BLaER1 (cell line): ENCODE results near the gene KAT2A.
"Not testable (repeated sequence)": the region's sequence is repeated elsewhere in the genome, so short reads cannot be mapped to it uniquely, and the experiment has no call there.

Experiments used
- H3K27ac ChIP-seq: shearing (Covaris generic); formaldehyde crosslinking; 2 replicates; pipeline ENCODE4 v1.8.1; 2022
- H3K27me3 ChIP-seq: shearing (Covaris generic); formaldehyde crosslinking; 2 replicates; pipeline ENCODE4 v1.8.1; 2022
- H3K36me3 ChIP-seq: shearing (Covaris generic); formaldehyde crosslinking; 2 replicates; pipeline ENCODE4 v1.8.1; 2022
- H3K4me1 ChIP-seq: shearing (Covaris generic); formaldehyde crosslinking; 2 replicates; pipeline ENCODE4 v1.8.1; 2022
- H3K4me2 ChIP-seq: shearing (Covaris generic); formaldehyde crosslinking; 2 replicates; pipeline ENCODE4 v1.8.1; 2022
- H3K4me3 ChIP-seq: shearing (Covaris generic); formaldehyde crosslinking; 2 replicates; pipeline ENCODE4 v1.8.1; 2022
- H3K9ac ChIP-seq: shearing (Covaris generic); formaldehyde crosslinking; 2 replicates; pipeline ENCODE4 v1.8.1; 2022
- H3K9me3 ChIP-seq: shearing (Covaris generic); formaldehyde crosslinking; 2 replicates; pipeline ENCODE4 v1.8.1; 2022
- H4K20me1 ChIP-seq: shearing (Covaris generic); formaldehyde crosslinking; 2 replicates; pipeline ENCODE4 v1.8.1; 2022
- Cebpa-rat ChIP-seq: shearing (Covaris generic); IDR thresholded peaks from 2 replicates; pipeline ENCODE4 v1.8.1; 2022

KAT2A gene

GRCh38 chr17:42155614-42156045, 34.5 kb upstream of the KAT2A start:
- peak overlapping the region; percentile 68; the same call in 1 of the 2 replicates for H3K9ac ChIP-seq
- H3K36me3 ChIP-seq = peaks cover 23% of the 10 kb centered on the region
- no peaks in the 10 kb centered on the region for H3K9me3 ChIP-seq
- TF ChIP-seq Cebpa-rat = no peak
- peak overlapping the region; percentile 66 for H3K4me2 ChIP-seq
- peaks cover 41% of the 10 kb centered on the region for H4K20me1 ChIP-seq
- no peaks in the 10 kb centered on the region for H3K27me3 ChIP-seq
- peak overlapping the region; percentile 60; the same call in 1 of the 2 replicates for H3K27ac ChIP-seq
- H3K4me1 ChIP-seq = peaks cover 56% of the 10 kb centered on the region
- H3K4me3 ChIP-seq = peak overlapping the region; percentile 98

GRCh38 chr17:42153919-42154742, 33.0 kb upstream of the KAT2A start:
- H3K9me3 ChIP-seq = no peaks in the 10 kb centered on the region
- peak overlapping the region; percentile 94 for H3K4me2 ChIP-seq
- peaks cover 56% of the 10 kb centered on the region for H4K20me1 ChIP-seq
- H3K4me1 ChIP-seq = peaks cover 41% of the 10 kb centered on the region
- TF ChIP-seq Cebpa-rat = no peak
- H3K4me3 ChIP-seq = peak overlapping the region; percentile 98
- H3K27me3 ChIP-seq = no peaks in the 10 kb centered on the region
- peak overlapping the region; percentile 91 for H3K27ac ChIP-seq
- H3K36me3 ChIP-seq = peaks cover 36% of the 10 kb centered on the region
- peak overlapping the region; percentile 96 for H3K9ac ChIP-seq

GRCh38 chr17:42146911-42147607, 25.9 kb upstream of the KAT2A start:
- Histone ChIP-seq H4K20me1 (peaks cover 100% of the 10 kb centered on the region), H3K27ac (no peak overlapping the region), H3K4me3 (no peak overlapping the region), H3K36me3 (peaks cover 93% of the 10 kb centered on the region), H3K27me3 (no peaks in the 10 kb centered on the region), H3K9ac (no peak overlapping the region), H3K4me2 (no peak overlapping the region), H3K4me1 (peaks cover 26% of the 10 kb centered on the region), H3K9me3 (no peaks in the 10 kb centered on the region)
- TF ChIP-seq Cebpa-rat = no peak

GRCh38 chr17:42143138-42143537, 22.0 kb upstream of the KAT2A start:
- 0 out of 2 replicates have a peak overlapping the region, but pooled peaks have one; percentile 4 for H3K27ac ChIP-seq
- H3K4me1 ChIP-seq = peaks cover 38% of the 10 kb centered on the region
- 0 out of 2 replicates have a peak overlapping the region, but pooled peaks have one; percentile 40 for H3K9ac ChIP-seq
- H3K4me2 ChIP-seq = peak overlapping the region; percentile 44
- H4K20me1 ChIP-seq = peaks cover 99% of the 10 kb centered on the region
- H3K27me3 ChIP-seq, H3K9me3 ChIP-seq, H3K4me3 ChIP-seq: not testable (repeated sequence)
- H3K36me3 ChIP-seq = peaks cover 93% of the 10 kb centered on the region

- H3K36me3 ChIP-seq = peaks cover 93% of the 10 kb centered on the region
- peaks cover 99% of the 10 kb centered on the region for H4K20me1 ChIP-seq
- H3K27ac ChIP-seq = peak overlapping the region; percentile 4; the same call in 1 of the 2 replicates
Measured at GRCh38 chr17:42142371-42142896, 21.3 kb upstream of the KAT2A start.

GRCh38 chr17:42141382-42141781, 20.2 kb upstream of the KAT2A start:
- TF ChIP-seq Cebpa-rat = no peak
- Histone ChIP-seq H3K4me2 (peak overlapping the region; percentile 44), H3K27ac (0 out of 2 replicates have a peak overlapping the region, but pooled peaks have one; percentile 13), H3K4me3 (no peak overlapping the region), H3K4me1 (peaks cover 41% of the 10 kb centered on the region), H3K9ac (no peak overlapping the region), H3K36me3 (peaks cover 92% of the 10 kb centered on the region), H4K20me1 (peaks cover 99% of the 10 kb centered on the region), H3K9me3 (no peaks in the 10 kb centered on the region), H3K27me3 (no peaks in the 10 kb centered on the region)

More at GRCh38 chr17:42142371-42142896, 21.3 kb upstream of the KAT2A start:
- Histone ChIP-seq H3K4me3 (no peak overlapping the region), H3K9ac (peak overlapping the region; percentile 40; the same call in 1 of the 2 replicates), H3K9me3 (no peaks in the 10 kb centered on the region), H3K4me1 (peaks cover 38% of the 10 kb centered on the region), H3K27me3 (no peaks in the 10 kb centered on the region), H3K4me2 (peak overlapping the region; percentile 44)
- TF ChIP-seq Cebpa-rat = no peak

- peaks cover 92% of the 10 kb centered on the region for H3K36me3 ChIP-seq
- H3K4me2 ChIP-seq, H3K9ac ChIP-seq, H3K4me3 ChIP-seq, H3K27me3 ChIP-seq, H3K9me3 ChIP-seq: not testable (repeated sequence)
- H4K20me1 ChIP-seq = peaks cover 99% of the 10 kb centered on the region
- H3K27ac ChIP-seq = 0 out of 2 replicates have a peak overlapping the region, but pooled peaks have one; percentile 13
- H3K4me1 ChIP-seq = peaks cover 48% of the 10 kb centered on the region
Measured at GRCh38 chr17:42140690-42141089, 19.5 kb upstream of the KAT2A start.

- Histone ChIP-seq H3K9ac (no peak overlapping the region), H3K4me2 (no peak overlapping the region), H3K36me3 (peaks cover 84% of the 10 kb centered on the region), H4K20me1 (peaks cover 99% of the 10 kb centered on the region), H3K27me3 (no peaks in the 10 kb centered on the region), H3K9me3 (no peaks in the 10 kb centered on the region), H3K4me1 (peaks cover 65% of the 10 kb centered on the region), H3K27ac (no peak overlapping the region), H3K4me3 (no peak overlapping the region)
- no peak for TF ChIP-seq Cebpa-rat
Measured at GRCh38 chr17:42138749-42139492, 17.8 kb upstream of the KAT2A start.

- Histone ChIP-seq H3K4me1 (peaks cover 66% of the 10 kb centered on the region), H3K27me3 (no peaks in the 10 kb centered on the region), H3K27ac (no peak overlapping the region), H3K4me2 (no peak overlapping the region), H4K20me1 (peaks cover 99% of the 10 kb centered on the region), H3K4me3 (no peak overlapping the region), H3K9me3 (no peaks in the 10 kb centered on the region), H3K9ac (no peak overlapping the region), H3K36me3 (peaks cover 64% of the 10 kb centered on the region)
- TF ChIP-seq Cebpa-rat = no peak
Measured at GRCh38 chr17:42136654-42137051, 15.5 kb upstream of the KAT2A start.
